Large intestine (tissue), 3 donors: ENCODE measurements around the gene ZNF710. TPM values are rescaled to one million over a fixed set of nuclear protein-coding genes. Genes with fewer than 3 reads are reported as not detected.

Experiments used
- DNase-seq, 2 donors: peaks; one replicate each; pipeline versions ENCODE4 v3.0.0 to v3.0.0-alpha.2; 2013
- H3K27ac ChIP-seq: one replicate; pipeline ENCODE4 v1.5.1; 2013; ENCODE audit warnings: low read length
- H3K27me3 ChIP-seq: 2 replicates; pipeline ENCODE4 v1.6.1; 2013; ENCODE audit warnings: low read length; ENCODE audit not compliant: control insufficient read depth, insufficient read depth
- H3K36me3 ChIP-seq: 2 replicates; pipeline ENCODE4 v1.6.1; 2013; ENCODE audit warnings: low read length; ENCODE audit not compliant: control insufficient read depth, insufficient read depth
- H3K4me1 ChIP-seq: one replicate; pipeline ENCODE4 v1.6.1; 2013; ENCODE audit warnings: low read length; ENCODE audit not compliant: control insufficient read depth, insufficient read depth
- H3K4me3 ChIP-seq: one replicate; pipeline ENCODE4 v1.5.1; 2013; ENCODE audit warnings: low read length
- H3K9me3 ChIP-seq: one replicate; pipeline ENCODE4 v1.6.1; 2013; ENCODE audit warnings: mild to moderate bottlenecking, low read depth, low read length, moderate library complexity; ENCODE audit not compliant: control insufficient read depth
- WGBS: methylation state at CpG from one replicate; pipeline ENCODE4 v1.1.5; 2013; ENCODE audit warnings: low lambda C conversion rate; ENCODE audit not compliant: insufficient coverage; 5-methylcytosine and 5-hydroxymethylcytosine counted together
- polyA plus RNA-seq: library from polyadenylated mRNA; unstranded; fragments of 120-200 nt; gene quantifications from one replicate; pipeline ENCODE4 v1.2.1, GENCODE V29; 2013

Gene ZNF710
- polyA plus RNA-seq, 1 donor: 22.6 TPM

DNA sequence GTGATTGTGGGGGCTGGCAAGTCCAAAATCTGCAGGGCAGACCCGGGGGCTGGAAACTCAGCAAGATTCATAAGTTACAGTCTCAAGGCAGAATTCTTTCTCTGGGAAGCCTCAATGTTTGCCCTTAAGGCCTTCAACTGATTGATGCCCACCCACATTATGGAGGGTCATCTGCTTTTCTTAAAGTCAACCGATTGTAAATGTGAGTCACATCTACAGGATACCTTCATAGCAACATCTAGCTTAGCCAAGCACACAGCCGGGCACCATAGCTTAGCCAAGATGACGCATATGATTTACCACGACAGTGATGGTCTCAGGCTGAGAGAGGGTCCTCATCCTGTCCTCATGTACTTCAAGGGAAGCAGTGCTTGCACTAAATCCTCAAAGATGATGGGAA, 57.7 kb downstream of the ZNF710 start:
- Histone ChIP-seq H3K4me3 (no peak overlapping the region), H3K9me3 (peaks cover 6% of the 10 kb centered on the region), H3K4me1 (peaks cover 73% of the 10 kb centered on the region), H3K27ac (peak overlapping the region; percentile 82), H3K27me3 (no peaks in the 10 kb centered on the region), H3K36me3 (no peaks in the 10 kb centered on the region)
- DNase-seq: no peak
- WGBS: no CpG with 5 or more reads among the region's 5 CpGs

DNA sequence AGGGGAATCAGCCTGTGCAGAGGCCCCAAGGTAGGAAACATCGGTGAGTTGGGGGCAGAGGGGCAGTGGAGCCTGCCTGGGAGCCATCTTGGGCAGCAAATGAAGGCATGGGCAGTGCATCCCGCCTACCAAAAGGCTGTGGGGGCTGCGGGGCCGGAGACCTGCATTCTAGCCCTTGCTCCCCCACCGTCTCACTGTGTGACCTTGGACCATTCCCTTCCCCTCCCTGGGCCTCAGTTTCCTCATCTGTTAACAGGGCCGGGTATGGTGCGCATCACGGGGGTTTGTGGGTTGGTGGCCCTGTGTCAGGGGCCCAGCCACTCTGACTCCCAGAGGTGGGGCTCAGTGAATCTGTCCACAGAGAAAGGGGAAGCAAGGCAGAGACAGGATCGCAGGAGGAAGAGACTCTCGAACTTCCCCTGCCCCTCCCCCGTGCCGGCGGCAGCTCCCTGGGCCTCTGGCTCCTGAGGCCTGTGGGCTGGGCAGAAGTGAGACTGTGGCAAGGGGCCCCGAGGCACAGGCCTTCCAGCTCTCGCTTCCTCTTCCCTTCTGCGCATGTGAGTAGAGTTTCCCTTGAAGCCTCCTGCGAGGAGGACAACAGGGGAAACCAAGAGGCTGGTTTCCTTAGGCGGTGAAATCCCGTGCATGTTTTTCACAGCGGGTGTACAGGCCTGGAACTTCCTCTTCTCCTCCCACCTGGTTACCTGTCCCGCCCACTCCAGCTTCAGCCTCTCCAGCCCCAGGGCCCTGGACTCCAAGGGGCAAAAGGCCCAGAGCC, 58.3 kb downstream of the ZNF710 start:
- H3K27ac ChIP-seq: peak overlapping the region; percentile 82
- H3K36me3 ChIP-seq: no peaks in the 10 kb centered on the region
- peak; percentile 87 to 90 for DNase-seq
- peaks cover 67% of the 10 kb centered on the region for H3K4me1 ChIP-seq
- no CpG with 5 or more reads among the region's 21 CpGs for WGBS
- no peaks in the 10 kb centered on the region for H3K27me3 ChIP-seq
- H3K9me3 ChIP-seq: peaks cover 6% of the 10 kb centered on the region
- H3K4me3 ChIP-seq: no peak overlapping the region

DNA sequence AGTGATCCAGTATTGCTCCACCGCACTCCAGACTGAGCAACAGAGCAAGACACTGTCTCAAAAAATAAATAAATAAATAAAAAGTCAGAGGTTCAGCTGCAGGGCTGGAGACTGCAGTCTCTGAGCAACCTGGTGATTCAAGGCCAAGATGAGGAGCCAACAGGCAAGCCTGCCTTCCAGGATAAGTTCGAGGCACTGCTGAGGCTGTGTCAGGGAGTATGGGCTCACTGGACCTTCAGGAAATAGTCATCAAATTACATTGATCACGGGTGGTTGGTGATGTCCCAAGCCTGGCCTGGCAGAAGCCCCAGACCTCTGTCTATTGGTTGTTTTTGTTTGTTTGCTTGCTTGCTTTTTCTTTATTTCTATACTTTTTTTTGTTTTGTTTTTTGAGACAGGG, 59.7 kb downstream of the ZNF710 start:
- no CpG with 5 or more reads among the region's 3 CpGs for WGBS
- Histone ChIP-seq H3K9me3 (peaks cover 6% of the 10 kb centered on the region), H3K4me1 (peaks cover 62% of the 10 kb centered on the region), H3K4me3 (no peak overlapping the region), H3K36me3 (no peaks in the 10 kb centered on the region), H3K27ac (no peak overlapping the region), H3K27me3 (no peaks in the 10 kb centered on the region)
- DNase-seq: no peak

DNA sequence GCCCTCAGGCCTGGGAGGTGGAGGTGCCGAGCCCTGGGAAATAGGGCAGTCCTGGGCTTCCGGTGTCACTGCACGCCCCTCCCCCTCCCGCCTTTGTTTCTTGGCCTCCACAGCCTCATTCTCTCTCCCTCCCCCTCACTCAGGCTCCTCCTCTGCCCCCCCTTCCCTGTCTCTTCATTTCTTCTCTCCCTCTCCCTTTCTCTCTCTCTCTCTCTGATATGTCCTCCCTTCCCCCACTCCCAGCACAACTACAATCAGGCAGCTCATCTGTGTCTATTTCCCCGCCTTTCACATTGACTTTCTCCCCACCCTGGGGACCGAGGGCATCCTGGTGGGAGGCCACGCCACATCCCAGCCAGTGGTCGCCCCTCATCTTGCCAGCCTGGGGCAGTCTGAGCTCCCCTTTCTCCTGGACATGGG, 60.9 kb downstream of the ZNF710 start:
- peak overlapping the region; percentile 71 for H3K27ac ChIP-seq
- no CpG with 5 or more reads among the region's 8 CpGs for WGBS
- peaks cover 6% of the 10 kb centered on the region for H3K9me3 ChIP-seq
- H3K36me3 ChIP-seq: no peaks in the 10 kb centered on the region
- DNase-seq: peak in 1 of 2 donors; percentile 78
- H3K4me3 ChIP-seq: no peak overlapping the region
- peaks cover 58% of the 10 kb centered on the region for H3K4me1 ChIP-seq
- no peaks in the 10 kb centered on the region for H3K27me3 ChIP-seq

DNA sequence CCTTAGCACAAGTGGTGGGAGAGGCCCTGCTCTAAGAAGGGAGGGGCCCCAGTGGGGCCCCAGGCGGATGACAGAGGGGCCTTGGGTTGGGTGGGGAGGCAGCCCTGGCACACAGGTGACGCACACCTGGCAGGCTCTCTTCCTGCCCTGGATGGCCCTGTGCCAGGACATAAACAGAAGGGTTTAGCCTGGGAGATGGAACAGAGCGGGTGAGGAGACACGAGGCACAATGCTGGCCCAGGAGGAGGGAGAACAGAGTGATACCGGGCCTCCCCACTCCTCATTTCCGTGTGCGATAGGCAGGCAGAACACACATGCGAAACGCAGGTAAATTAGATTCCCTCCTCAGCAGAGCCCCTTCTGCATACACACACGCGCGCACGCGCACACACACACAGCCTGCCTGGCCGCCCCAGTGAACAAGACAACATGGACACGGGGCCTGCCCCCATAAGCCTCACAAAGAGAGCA, 61.4 kb downstream of the ZNF710 start:
- DNase-seq: peak in 1 of 2 donors; percentile 86
- H3K4me1 ChIP-seq: peaks cover 58% of the 10 kb centered on the region

DNA sequence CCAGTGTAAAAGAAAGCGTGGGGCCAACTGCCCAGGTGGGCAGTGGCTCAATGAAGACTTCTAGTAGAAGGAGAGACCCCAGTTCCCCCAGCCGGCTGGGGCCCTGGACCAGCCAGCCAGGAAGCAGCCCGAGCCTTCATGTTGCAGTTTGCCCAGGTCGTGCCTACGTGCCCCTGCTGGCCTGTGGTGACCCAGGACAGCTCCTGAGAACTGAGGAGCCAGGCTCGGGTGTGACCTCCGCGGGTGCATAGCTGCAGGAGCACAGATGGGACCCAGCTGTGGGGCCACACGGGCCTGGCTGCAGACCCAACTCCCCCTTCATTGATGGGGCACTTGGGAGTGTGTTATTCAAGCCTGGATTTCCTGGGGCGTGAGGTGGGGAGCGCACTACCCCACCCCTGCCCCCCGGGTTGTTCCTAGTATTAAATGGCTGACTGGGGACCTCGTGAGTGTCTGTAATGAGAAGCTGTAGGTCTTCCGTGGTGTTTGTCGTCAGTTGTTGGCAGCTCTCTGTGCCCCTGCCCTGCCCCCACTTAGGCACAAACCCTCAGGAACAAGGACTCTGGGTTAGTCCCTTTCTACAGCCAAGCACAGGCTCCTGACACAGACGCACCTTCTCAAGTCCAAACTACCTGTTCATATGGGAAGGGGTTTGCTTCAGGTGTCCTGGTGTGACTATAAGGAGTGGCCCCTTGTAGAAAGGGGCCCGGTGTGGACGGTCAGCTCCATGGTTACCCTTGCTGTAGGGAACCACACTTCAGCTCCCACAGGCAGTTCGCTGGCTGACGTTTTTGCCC, 62.0 kb downstream of the ZNF710 start:
- peaks cover 53% of the 10 kb centered on the region for H3K4me1 ChIP-seq
- H3K27me3 ChIP-seq: no peaks in the 10 kb centered on the region
- no CpG with 5 or more reads among the region's 20 CpGs for WGBS
- no peak overlapping the region for H3K4me3 ChIP-seq
- no peak for DNase-seq
- H3K27ac ChIP-seq: peak overlapping the region; percentile 71
- peaks cover 10% of the 10 kb centered on the region for H3K9me3 ChIP-seq
- H3K36me3 ChIP-seq: peaks cover 9% of the 10 kb centered on the region

More for the DNA sequence above, 61.4 kb downstream of the ZNF710 start:
- Histone ChIP-seq H3K27ac (peak overlapping the region; percentile 71), H3K4me3 (no peak overlapping the region), H3K27me3 (no peaks in the 10 kb centered on the region), H3K36me3 (peaks cover 2% of the 10 kb centered on the region), H3K9me3 (peaks cover 8% of the 10 kb centered on the region)
- no CpG with 5 or more reads among the region's 16 CpGs for WGBS

DNA sequence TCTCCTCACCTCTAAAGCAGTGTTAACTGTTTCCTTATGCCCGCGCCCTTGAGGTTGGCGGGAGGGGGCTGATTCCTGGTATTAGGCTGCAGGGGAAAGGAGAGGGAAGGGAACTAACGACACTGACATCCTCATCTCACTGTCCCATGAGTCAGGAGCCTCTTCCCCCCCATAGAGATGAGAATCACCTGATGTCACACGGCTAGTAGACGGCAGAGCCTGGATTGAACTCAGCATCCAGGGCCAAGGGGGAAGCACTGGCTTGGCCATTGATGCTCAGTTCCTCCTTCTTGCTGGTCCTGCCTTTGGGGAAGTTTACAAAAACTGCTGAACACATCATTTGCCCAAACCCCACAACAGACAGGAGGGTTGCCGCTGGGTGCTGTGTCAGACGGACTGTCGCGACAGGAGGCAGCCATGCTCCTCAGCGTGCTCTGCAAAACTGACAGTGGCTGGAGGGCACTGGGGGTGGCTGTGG, 62.7 kb downstream of the ZNF710 start:
- Histone ChIP-seq H3K27me3 (no peaks in the 10 kb centered on the region), H3K4me1 (peaks cover 51% of the 10 kb centered on the region), H3K4me3 (no peak overlapping the region), H3K9me3 (peaks cover 8% of the 10 kb centered on the region), H3K36me3 (peaks cover 15% of the 10 kb centered on the region), H3K27ac (peak overlapping the region; percentile 71)
- no CpG with 5 or more reads among the region's 11 CpGs for WGBS
- DNase-seq: peak in 1 of 2 donors; percentile 36

DNA sequence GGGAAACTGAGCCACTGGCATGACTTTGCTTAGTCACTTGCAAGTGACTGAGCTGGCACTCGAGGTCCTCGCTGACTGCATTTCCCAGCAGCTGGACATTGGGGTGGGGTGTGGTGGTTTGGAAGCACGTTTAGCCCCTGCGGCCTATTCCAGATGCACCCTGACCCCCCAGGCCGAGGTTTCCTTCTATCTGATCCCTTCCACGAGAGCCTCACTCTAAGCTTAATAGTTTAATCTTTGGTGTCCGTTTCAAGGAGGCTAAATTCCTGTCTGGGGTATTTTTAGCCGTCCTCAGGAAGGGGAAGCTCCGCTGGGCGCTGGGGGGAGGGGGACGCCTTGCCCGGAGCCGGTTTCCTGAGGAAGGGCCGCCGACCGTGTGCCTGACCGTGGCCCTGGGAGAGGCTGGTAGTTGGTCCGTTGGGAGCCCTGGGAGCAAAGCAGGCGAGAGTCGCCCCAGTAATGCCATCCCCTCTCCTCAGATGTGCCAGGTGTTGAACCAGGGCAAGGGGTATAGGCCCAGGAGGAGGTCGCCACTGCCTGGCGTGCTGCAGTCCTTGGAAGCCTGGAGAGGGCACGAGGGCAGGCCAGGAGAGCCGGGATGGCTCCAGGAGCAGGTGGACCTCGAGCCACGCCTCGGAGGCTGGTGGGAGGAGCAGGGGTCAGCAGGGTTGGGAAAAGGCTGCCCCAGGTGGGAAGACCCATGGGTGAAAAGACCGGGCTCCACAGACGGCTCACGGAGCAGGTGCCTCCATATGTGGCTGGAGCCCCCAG, 64.0 kb downstream of the ZNF710 start:
- no peak for DNase-seq
- no CpG with 5 or more reads among the region's 30 CpGs for WGBS
- peaks cover 38% of the 10 kb centered on the region for H3K4me1 ChIP-seq
- H3K4me3 ChIP-seq: no peak overlapping the region
- H3K27me3 ChIP-seq: no peaks in the 10 kb centered on the region
- H3K9me3 ChIP-seq: peaks cover 4% of the 10 kb centered on the region
- H3K27ac ChIP-seq: peak overlapping the region; percentile 6
- H3K36me3 ChIP-seq: peaks cover 26% of the 10 kb centered on the region

DNA sequence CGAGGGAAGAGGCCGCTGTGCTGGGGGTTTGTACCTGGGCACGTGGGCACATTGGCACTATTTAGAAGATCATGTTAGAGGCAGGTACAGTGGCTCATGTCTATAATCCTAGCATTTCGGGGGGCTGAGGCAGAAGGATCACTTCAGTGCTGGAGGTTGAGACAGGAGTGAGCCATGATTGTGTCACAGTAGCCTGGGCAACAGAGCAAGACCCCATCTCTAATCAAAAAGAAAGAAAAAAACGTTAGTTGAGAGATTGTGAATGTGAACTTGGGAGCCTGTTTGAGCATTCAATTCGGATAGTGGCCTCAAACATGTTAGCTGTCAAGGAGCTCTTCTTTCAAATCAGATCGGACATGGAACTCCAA, 64.5 kb downstream of the ZNF710 start:
- H3K36me3 ChIP-seq: peaks cover 28% of the 10 kb centered on the region
- 67% methylated on average over 1 of the region's 7 CpGs for WGBS

More for the DNA sequence above, 64.5 kb downstream of the ZNF710 start:
- no peaks in the 10 kb centered on the region for H3K27me3 ChIP-seq
- DNase-seq: no peak
- peaks cover 4% of the 10 kb centered on the region for H3K9me3 ChIP-seq
- no peak overlapping the region for H3K4me3 ChIP-seq
- no peak overlapping the region for H3K27ac ChIP-seq
- peaks cover 39% of the 10 kb centered on the region for H3K4me1 ChIP-seq
